ENCODE results near the gene EML6. TPM values are rescaled to one million over a fixed set of nuclear protein-coding genes. Genes with fewer than 3 reads are reported as not detected.

EML6 gene
- total and polyA plus RNA-seq, 2 of the 13 experiments (the other 11 are each of a cell fraction or from before 2014, with no cell fraction given), result 17.2 to 32.4 TPM

- Histone ChIP-seq H3K4me1 (ENCODE audit: insufficient read depth, low read length) (peaks cover 19% of the 10 kb centered on the region), H2AFZ (ENCODE audit: low read length) (no peak overlapping the region), H3K79me2 (ENCODE audit: insufficient read depth, low read length) (no peaks in the 10 kb centered on the region), H3K4me2 (ENCODE audit: low read depth, low read length) (no peak overlapping the region; the same call in 1 of the 2 replicates), H3K4me3 (replicated peaks in 1 of 3; ENCODE audit: insufficient read depth in 1 of 3, low read depth in 2 of 3, low read length in 3 of 3) (no peak overlapping the region), H3K9me3 (ENCODE audit: low read length) (no peaks in the 10 kb centered on the region), H3K9ac (ENCODE audit: insufficient read depth, low read depth, low read length) (no peak overlapping the region), H3K36me3 (replicated peaks in 1 of 2; ENCODE audit: control insufficient read depth in 1 of 2, insufficient read depth in 2 of 2, low read length in 2 of 2) (no peaks in the 10 kb centered on the region), H3K27me3 (ENCODE audit: control insufficient read depth in 1 of 2, insufficient read depth in 2 of 2, low read length in 2 of 2) (no peaks in the 10 kb centered on the region), H4K20me1 (ENCODE audit: insufficient read depth, low read length) (no peaks in the 10 kb centered on the region), H3K27ac (ENCODE audit: extremely low read length, insufficient read depth, low read length) (no peak overlapping the region)
- ATAC-seq (peak; percentile 79), FAIRE-seq (peak; percentile 42), DNase-seq (ENCODE audit: low spot score) (peak; percentile 78)
- no TSS peak for BruUV-seq (replicated peaks)
- ChIA-PET CTCF (ENCODE audit: low intra/inter-chr PET ratio, low total read pairs) (no interaction called here), POLR2A (interaction anchor here (0.9 kb wide), 1 partner anchor 28 kb away, joined by 4 read pairs; no protein-coding TSS in a partner anchor)
- in situ Hi-C loops (cut with HindIII; ENCODE audit: extremely low pct_ligation_motif_present, low pct_unique_long_range_greater_than_20kb) (no loop called here), intact Hi-C loops (cut with micrococcal nuclease; ENCODE audit: unreplicated experiment) (no loop called here)
- WGBS (ENCODE audit: low lambda C conversion rate), result 32% methylated on average over 6 of the region's 8 CpGs
- TF ChIP-seq TBX2 (CRISPR knock-in tag; IDR thresholded peaks at IDR 0.05; ENCODE audit: borderline replicate concordance) (no peak), HOXA7 (CRISPR knock-in tag; IDR thresholded peaks at IDR 0.05) (0 out of 2 replicates have a peak, but pooled peaks have one; percentile 61), HOXA5 (CRISPR knock-in tag; IDR thresholded peaks at IDR 0.05) (peak; percentile 91), MTF2 (CRISPR knock-in tag; IDR thresholded peaks at IDR 0.05; ENCODE audit: borderline replicate concordance) (no peak), CEBPB (IDR thresholded peaks at IDR 0.05; ENCODE audit: borderline replicate concordance, low read depth, low read length) (peak; percentile 17; the same call in 1 of the 2 replicates), ZNF430 (CRISPR knock-in tag; IDR thresholded peaks at IDR 0.05) (0 out of 2 replicates have a peak, but pooled peaks have one; percentile 22), ZMAT5 (CRISPR knock-in tag; IDR thresholded peaks at IDR 0.05; ENCODE audit: borderline replicate concordance, low read depth) (no peak), JUND (CRISPR knock-in tag; IDR thresholded peaks at IDR 0.05) (no peak), SYNCRIP (IDR thresholded peaks at IDR 0.05; ENCODE audit: insufficient read depth, low read depth, low read length) (no peak), ZFX (CRISPR knock-in tag; IDR thresholded peaks at IDR 0.05; ENCODE audit: low read depth) (no peak), STAG1 (CRISPR knock-in tag; IDR thresholded peaks at IDR 0.05) (peak; percentile 57), ZMYM4 (CRISPR knock-in tag; IDR thresholded peaks at IDR 0.05) (peak; percentile 15; the same call in 1 of the 2 replicates), CREB1 (IDR thresholded peaks at IDR 0.05) (no peak), CREB1 (CRISPR knock-in tag; IDR thresholded peaks at IDR 0.05) (0 out of 2 replicates have a peak, but pooled peaks have one; percentile 26), FOXP4 (CRISPR knock-in tag; IDR thresholded peaks at IDR 0.05) (0 out of 2 replicates have a peak, but pooled peaks have one; percentile 16), ZNF205 (CRISPR knock-in tag; IDR thresholded peaks at IDR 0.05) (0 out of 2 replicates have a peak, but pooled peaks have one; percentile 46)
- TF ChIP-seq, protein P1, sequence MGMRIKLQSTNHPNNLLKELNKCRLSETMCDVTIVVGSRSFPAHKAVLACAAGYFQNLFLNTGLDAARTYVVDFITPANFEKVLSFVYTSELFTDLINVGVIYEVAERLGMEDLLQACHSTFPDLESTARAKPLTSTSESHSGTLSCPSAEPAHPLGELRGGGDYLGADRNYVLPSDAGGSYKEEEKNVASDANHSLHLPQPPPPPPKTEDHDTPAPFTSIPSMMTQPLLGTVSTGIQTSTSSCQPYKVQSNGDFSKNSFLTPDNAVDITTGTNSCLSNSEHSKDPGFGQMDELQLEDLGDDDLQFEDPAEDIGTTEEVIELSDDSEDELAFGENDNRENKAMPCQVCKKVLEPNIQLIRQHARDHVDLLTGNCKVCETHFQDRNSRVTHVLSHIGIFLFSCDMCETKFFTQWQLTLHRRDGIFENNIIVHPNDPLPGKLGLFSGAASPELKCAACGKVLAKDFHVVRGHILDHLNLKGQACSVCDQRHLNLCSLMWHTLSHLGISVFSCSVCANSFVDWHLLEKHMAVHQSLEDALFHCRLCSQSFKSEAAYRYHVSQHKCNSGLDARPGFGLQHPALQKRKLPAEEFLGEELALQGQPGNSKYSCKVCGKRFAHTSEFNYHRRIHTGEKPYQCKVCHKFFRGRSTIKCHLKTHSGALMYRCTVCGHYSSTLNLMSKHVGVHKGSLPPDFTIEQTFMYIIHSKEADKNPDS (CRISPR knock-in tag; IDR thresholded peaks at IDR 0.05), result 0 out of 2 replicates have a peak, but pooled peaks have one; percentile 28
- TF ChIP-seq, protein P2, sequence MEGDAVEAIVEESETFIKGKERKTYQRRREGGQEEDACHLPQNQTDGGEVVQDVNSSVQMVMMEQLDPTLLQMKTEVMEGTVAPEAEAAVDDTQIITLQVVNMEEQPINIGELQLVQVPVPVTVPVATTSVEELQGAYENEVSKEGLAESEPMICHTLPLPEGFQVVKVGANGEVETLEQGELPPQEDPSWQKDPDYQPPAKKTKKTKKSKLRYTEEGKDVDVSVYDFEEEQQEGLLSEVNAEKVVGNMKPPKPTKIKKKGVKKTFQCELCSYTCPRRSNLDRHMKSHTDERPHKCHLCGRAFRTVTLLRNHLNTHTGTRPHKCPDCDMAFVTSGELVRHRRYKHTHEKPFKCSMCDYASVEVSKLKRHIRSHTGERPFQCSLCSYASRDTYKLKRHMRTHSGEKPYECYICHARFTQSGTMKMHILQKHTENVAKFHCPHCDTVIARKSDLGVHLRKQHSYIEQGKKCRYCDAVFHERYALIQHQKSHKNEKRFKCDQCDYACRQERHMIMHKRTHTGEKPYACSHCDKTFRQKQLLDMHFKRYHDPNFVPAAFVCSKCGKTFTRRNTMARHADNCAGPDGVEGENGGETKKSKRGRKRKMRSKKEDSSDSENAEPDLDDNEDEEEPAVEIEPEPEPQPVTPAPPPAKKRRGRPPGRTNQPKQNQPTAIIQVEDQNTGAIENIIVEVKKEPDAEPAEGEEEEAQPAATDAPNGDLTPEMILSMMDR (CRISPR knock-in tag; IDR thresholded peaks at IDR 0.05), result peak; percentile 55
These were observed 31.9 kb upstream of the EML6 start for GRCh38 chr2:54691445-54692135.
